Small intestine (tissue), 7 donors: ENCODE data around the gene FXYD7. TPM values are rescaled to one million over a fixed set of nuclear protein-coding genes. Genes with fewer than 3 reads are reported as not detected.
"Not testable (repeated sequence)": the region's sequence is repeated elsewhere in the genome, so short reads cannot be mapped to it uniquely, and the experiment has no call there.

Experiments used
- DNase-seq, 2 donors: peaks; one replicate each; pipeline versions ENCODE4 v3.0.0 to v3.0.0-alpha.2; 2013
- FAIRE-seq: peaks from 2 replicates; lab custom pipeline; 2012; peaks lifted over from hg19 to GRCh38; lab: Jason Lieb, UNC
- H3K27ac ChIP-seq, 3 donors: one replicate each; pipeline ENCODE4 v1.5.1; 2013; ENCODE audit warnings: low read length in 2 of 3, mild to moderate bottlenecking in 2 of 3, control low read depth in 1 of 3, inconsistent platforms in 1 of 3, low read depth in 1 of 3, moderate library complexity in 1 of 3
- H3K27me3 ChIP-seq, 3 donors: one replicate each; pipeline ENCODE4 v1.6.1; 2013; ENCODE audit warnings: low read length in 3 of 3, inconsistent platforms in 1 of 3; ENCODE audit not compliant: control insufficient read depth in 3 of 3, insufficient read depth in 3 of 3
- H3K36me3 ChIP-seq, 3 donors: one replicate each; pipeline ENCODE4 v1.6.1; 2013; ENCODE audit warnings: low read length in 3 of 3, inconsistent platforms in 1 of 3, low read depth in 1 of 3, mild to moderate bottlenecking in 1 of 3, moderate library complexity in 1 of 3; ENCODE audit not compliant: control insufficient read depth in 3 of 3, insufficient read depth in 2 of 3
- H3K4me1 ChIP-seq, 3 donors: one replicate each; pipeline ENCODE4 v1.6.1; 2013; ENCODE audit warnings: low read length in 2 of 3, inconsistent platforms in 1 of 3, low read depth in 1 of 3, mild to moderate bottlenecking in 1 of 3, moderate library complexity in 1 of 3; ENCODE audit not compliant: control insufficient read depth in 3 of 3, insufficient read depth in 2 of 3
- H3K4me3 ChIP-seq, 3 donors: one replicate each; pipeline ENCODE4 v1.5.1; 2013; ENCODE audit warnings: low read length in 3 of 3, control low read depth in 1 of 3, inconsistent platforms in 1 of 3, low read depth in 1 of 3, mild to moderate bottlenecking in 1 of 3, moderate library complexity in 1 of 3
- H3K9me3 ChIP-seq, 2 donors: one replicate each; pipeline ENCODE4 v1.6.1; 2013; ENCODE audit warnings: low read depth in 1 of 2, low read length in 1 of 2; ENCODE audit not compliant: control insufficient read depth in 2 of 2, insufficient read depth in 1 of 2
- WGBS, 3 donors: extraction: QIAGEN DNeasy Blood & Tissue Kit; methylation state at CpG; one replicate each; pipeline ENCODE4 v1.1.7; 2013; 5-methylcytosine and 5-hydroxymethylcytosine counted together
- polyA plus RNA-seq, 4 donors: library from polyadenylated mRNA; stranded (reverse) in 3 of 4; unstranded in 1 of 4; fragments of 200-250 nt in 3 of 4; fragments of 120-200 nt in 1 of 4; gene quantifications; one replicate each; pipeline versions ENCODE4 v1.2.1 to v1.2.3, GENCODE V29; 2013
- donor health status: healthy with polysubstance abuse.
- donor health status: control.
- donor health status: control.
- donor health status: Bipolar disorder and iron deficiency.
- donor health status: healthy.

FXYD7 gene
- polyA plus RNA-seq, 4 donors: 0.24 to 0.38 TPM; not detected in 2

GRCh38 chr19:35151273-35152065 is 8.4 kb downstream of the FXYD7 start:
- 81 to 87% (median 83%) methylated on average over 20 of the region's 20 CpGs for WGBS, 3 donors
- Histone ChIP-seq H3K36me3 (no peaks in the 10 kb centered on the region), H3K27ac (no peak overlapping the region), H3K4me3 (no peak overlapping the region), H3K27me3 (peaks cover 0 to 18% (median 2%) of the 10 kb centered on the region in 3 donors), H3K9me3 (no peaks in the 10 kb centered on the region), H3K4me1 (peaks cover 0 to 10% (median 7%) of the 10 kb centered on the region in 3 donors)
- FAIRE-seq: no peak
- no peak for DNase-seq

DNA sequence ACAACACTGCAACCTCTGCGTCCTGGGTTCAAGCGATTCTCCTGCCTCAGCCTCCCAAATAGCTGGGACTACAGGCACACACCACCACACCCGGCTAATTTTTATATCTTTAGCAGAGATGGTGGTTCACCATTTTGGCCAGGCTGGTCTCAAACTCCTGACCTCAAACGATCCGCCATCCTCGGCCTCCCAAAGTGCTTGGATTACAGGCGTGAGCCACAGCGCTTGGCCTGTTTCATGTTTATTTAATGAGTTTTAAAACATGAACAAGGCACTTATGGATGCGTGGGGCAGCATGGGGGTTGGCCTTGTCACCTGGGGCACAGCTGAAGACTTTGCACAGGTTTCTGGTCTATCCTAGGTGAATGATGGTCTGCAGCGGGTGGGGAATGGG is 10.1 kb downstream of the FXYD7 start:
- 53 to 59% (median 58%) methylated on average over 10 of the region's 10 CpGs for WGBS, 3 donors
- not testable (repeated sequence) for H3K9me3 ChIP-seq, H3K27ac ChIP-seq, DNase-seq, H3K36me3 ChIP-seq, H3K4me3 ChIP-seq, FAIRE-seq
- Histone ChIP-seq H3K4me1 (peaks cover 0 to 10% (median 7%) of the 10 kb centered on the region in 3 donors), H3K27me3 (peaks cover 0 to 18% (median 2%) of the 10 kb centered on the region in 3 donors)

GRCh38 chr19:35153701-35154524 is 10.9 kb downstream of the FXYD7 start:
- peaks cover 0 to 10% (median 7%) of the 10 kb centered on the region in 3 donors for H3K4me1 ChIP-seq
- DNase-seq: peak in 1 of 2 donors; percentile 73
- H3K9me3 ChIP-seq: no peaks in the 10 kb centered on the region
- peaks cover 0 to 18% (median 2%) of the 10 kb centered on the region in 3 donors for H3K27me3 ChIP-seq
- peak overlapping the region in 1 of 3 donors; percentile 88 for H3K27ac ChIP-seq
- H3K36me3 ChIP-seq: peaks cover 0 to 7% (median 2%) of the 10 kb centered on the region in 3 donors
- WGBS, 3 donors: 0 to 2% (median 1%) methylated on average over 23 to 36 of the region's 36 CpGs
- peak overlapping the region; percentile 46 to 69 (median 63) for H3K4me3 ChIP-seq
- FAIRE-seq: no peak

GRCh38 chr19:35154525-35155406 is 11.7 kb downstream of the FXYD7 start, which contains the start of gene FXYD5:
Gene FXYD5 (plus strand): TSS chr19:35154735. CDS start chr19:35155551, 816 bp downstream.
- Histone ChIP-seq H3K9me3 (no peaks in the 10 kb centered on the region), H3K27me3 (peaks cover 0 to 18% (median 2%) of the 10 kb centered on the region in 3 donors), H3K4me3 (peak within 1 kb of the TSS; percentile 46 to 69 (median 63)), H3K36me3 (peaks cover 0 to 7% (median 2%) of the 10 kb centered on the region in 3 donors), H3K4me1 (peaks cover 0 to 10% (median 7%) of the 10 kb centered on the region in 3 donors), H3K27ac (peak within 1 kb of the TSS in 1 of 3 donors; percentile 88)
- peak; percentile 35 to 82 for DNase-seq
- no peak for FAIRE-seq
- WGBS, 3 donors: 1 to 2% (median 1%) methylated on average over 42 to 49 of the region's 49 CpGs

- Histone ChIP-seq H3K27ac (peak overlapping the region in 1 of 3 donors; percentile 88), H3K9me3 (no peaks in the 10 kb centered on the region), H3K27me3 (peaks cover 0 to 18% (median 2%) of the 10 kb centered on the region in 3 donors), H3K4me1 (peaks cover 0 to 10% (median 7%) of the 10 kb centered on the region in 3 donors), H3K36me3 (peaks cover 0 to 7% (median 2%) of the 10 kb centered on the region in 3 donors), H3K4me3 (peak overlapping the region; percentile 46 to 69 (median 63))
- peak in 1 of 2 donors; percentile 21 for DNase-seq
- 8 to 15% (median 10%) methylated on average over 15 to 17 of the region's 17 CpGs for WGBS, 3 donors
- FAIRE-seq: no peak
Observed at GRCh38 chr19:35155441-35155840, 12.4 kb downstream of the FXYD7 start.

DNA sequence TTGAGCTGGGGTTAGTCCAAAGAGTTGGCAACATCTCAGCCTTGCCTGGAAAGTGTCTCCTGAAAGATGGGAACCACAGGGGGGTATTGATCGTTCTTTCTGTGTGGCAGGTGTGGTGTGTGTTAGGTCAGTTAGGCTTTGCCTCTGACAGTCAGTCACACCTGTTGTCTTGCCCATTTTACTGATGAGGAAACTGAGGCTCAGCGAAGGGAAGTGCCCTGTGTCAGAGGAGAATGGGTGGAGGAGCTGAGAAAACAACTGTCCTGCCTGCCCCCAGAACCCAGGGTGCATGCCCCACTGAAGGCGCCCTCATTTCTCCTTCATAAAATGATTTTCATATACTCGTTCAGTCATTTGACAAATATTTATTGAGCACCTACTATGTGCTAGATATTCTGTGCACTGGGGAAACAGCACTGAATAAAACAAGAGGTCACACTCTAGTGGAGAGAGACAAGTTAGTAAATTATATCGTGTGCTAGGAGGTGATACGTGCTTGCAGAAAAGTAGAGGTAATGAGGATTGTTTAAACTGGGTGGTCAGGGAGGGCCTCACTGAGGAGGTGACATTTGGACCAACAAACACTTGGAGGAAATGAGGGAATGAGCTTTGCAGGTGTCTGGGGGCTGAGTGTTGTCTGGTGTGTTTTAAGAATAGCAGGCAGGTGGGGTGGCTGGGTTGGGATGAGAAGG is 13.1 kb downstream of the FXYD7 start:
- DNase-seq: no peak
- FAIRE-seq: no peak
- Histone ChIP-seq H3K4me3 (peak overlapping the region in 1 of 3 donors; percentile 69), H3K4me1 (peaks cover 0 to 10% (median 7%) of the 10 kb centered on the region in 3 donors), H3K36me3 (peaks cover 0 to 7% (median 2%) of the 10 kb centered on the region in 3 donors), H3K9me3 (no peaks in the 10 kb centered on the region), H3K27me3 (peaks cover 0 to 18% (median 0%) of the 10 kb centered on the region in 3 donors), H3K27ac (no peak overlapping the region)
- WGBS, 3 donors: 84 to 89% (median 86%) methylated on average over 6 of the region's 6 CpGs

- 71 to 87% (median 77%) methylated on average over 5 to 7 of the region's 7 CpGs for WGBS, 3 donors
- Histone ChIP-seq H3K4me1 (peaks cover 0 to 10% (median 7%) of the 10 kb centered on the region in 3 donors), H3K27ac (no peak overlapping the region), H3K36me3 (peaks cover 0 to 7% (median 2%) of the 10 kb centered on the region in 3 donors), H3K27me3 (peaks cover 0 to 18% (median 0%) of the 10 kb centered on the region in 3 donors), H3K4me3 (no peak overlapping the region), H3K9me3 (no peaks in the 10 kb centered on the region)
- FAIRE-seq: no peak
- DNase-seq: no peak
Observed at GRCh38 chr19:35156673-35157014, 13.6 kb downstream of the FXYD7 start.
